ENCODE measurements around the gene LIN52. TPM values are rescaled to one million over a fixed set of nuclear protein-coding genes. Genes with fewer than 3 reads are reported as not detected.

LIN52 gene
- total RNA-seq, 1 donor from 2014 or later: 7.3 TPM

DNA sequence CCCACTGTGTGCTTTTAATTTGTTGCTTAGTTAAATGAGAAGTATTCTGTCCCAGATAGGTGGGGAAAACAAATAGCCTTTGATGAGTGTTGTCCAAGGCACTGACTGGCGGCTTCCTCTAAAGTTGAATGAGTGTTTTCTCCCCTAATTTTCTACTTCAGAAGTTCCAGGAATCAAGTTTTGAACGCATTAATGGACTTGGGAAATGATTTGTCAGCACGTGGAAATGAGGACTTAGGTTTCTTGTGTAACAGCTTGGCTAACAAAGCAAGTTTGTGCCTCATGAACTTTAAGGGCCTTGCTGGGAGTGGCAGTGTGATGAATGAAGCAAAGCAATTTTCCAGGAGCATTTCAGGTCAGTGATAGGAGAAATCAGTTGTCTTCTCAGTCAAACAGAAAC lies 56.9 kb downstream of the LIN52 start:
- Mint-ChIP-seq H3K9me3 (ENCODE audit: unreplicated experiment) (no peaks in the 10 kb centered on the region), H3K36me3 (ENCODE audit: low read depth, unreplicated experiment) (no peaks in the 10 kb centered on the region), H3K27ac (ENCODE audit: unreplicated experiment) (no peak overlapping the region), H3K27me3 (ENCODE audit: unreplicated experiment) (no peaks in the 10 kb centered on the region), H3K4me1 (ENCODE audit: unreplicated experiment) (no peaks in the 10 kb centered on the region), H3K4me3 (ENCODE audit: unreplicated experiment) (no peak overlapping the region)
- TF ChIP-seq, protein P1, sequence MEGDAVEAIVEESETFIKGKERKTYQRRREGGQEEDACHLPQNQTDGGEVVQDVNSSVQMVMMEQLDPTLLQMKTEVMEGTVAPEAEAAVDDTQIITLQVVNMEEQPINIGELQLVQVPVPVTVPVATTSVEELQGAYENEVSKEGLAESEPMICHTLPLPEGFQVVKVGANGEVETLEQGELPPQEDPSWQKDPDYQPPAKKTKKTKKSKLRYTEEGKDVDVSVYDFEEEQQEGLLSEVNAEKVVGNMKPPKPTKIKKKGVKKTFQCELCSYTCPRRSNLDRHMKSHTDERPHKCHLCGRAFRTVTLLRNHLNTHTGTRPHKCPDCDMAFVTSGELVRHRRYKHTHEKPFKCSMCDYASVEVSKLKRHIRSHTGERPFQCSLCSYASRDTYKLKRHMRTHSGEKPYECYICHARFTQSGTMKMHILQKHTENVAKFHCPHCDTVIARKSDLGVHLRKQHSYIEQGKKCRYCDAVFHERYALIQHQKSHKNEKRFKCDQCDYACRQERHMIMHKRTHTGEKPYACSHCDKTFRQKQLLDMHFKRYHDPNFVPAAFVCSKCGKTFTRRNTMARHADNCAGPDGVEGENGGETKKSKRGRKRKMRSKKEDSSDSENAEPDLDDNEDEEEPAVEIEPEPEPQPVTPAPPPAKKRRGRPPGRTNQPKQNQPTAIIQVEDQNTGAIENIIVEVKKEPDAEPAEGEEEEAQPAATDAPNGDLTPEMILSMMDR (IDR thresholded peaks at IDR 0.05; ENCODE audit: unreplicated experiment): no peak
- DNase-seq (ENCODE audit: low spot score): no peak

DNA sequence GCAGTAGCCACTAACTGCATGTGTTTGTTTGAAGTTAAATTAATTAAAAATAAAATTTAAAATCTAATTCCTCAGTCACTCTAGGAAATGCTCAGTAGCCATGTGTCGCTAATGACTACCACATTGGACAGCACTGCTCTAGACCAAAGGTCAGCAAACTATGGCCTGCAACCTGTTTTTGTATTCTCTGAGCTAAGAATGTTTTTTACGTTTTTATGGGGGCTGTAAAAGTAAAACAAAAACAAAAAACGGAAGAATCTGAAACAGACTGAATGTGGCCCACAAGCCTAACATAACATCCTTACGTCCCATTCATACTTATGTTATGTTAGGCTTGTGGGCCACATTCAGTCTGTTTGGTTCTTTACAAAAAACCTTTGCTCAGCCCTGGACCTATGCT lies 57.8 kb downstream of the LIN52 start:
- Mint-ChIP-seq H3K27me3 (ENCODE audit: unreplicated experiment) (no peaks in the 10 kb centered on the region), H3K4me3 (ENCODE audit: unreplicated experiment) (no peak overlapping the region), H3K27ac (ENCODE audit: unreplicated experiment) (no peak overlapping the region), H3K4me1 (ENCODE audit: unreplicated experiment) (no peaks in the 10 kb centered on the region), H3K36me3 (ENCODE audit: low read depth, unreplicated experiment) (no peaks in the 10 kb centered on the region), H3K9me3 (ENCODE audit: unreplicated experiment) (no peaks in the 10 kb centered on the region)
- no peak for DNase-seq (ENCODE audit: low spot score)
- TF ChIP-seq, protein P1 (IDR thresholded peaks at IDR 0.05; ENCODE audit: unreplicated experiment): no peak

DNA sequence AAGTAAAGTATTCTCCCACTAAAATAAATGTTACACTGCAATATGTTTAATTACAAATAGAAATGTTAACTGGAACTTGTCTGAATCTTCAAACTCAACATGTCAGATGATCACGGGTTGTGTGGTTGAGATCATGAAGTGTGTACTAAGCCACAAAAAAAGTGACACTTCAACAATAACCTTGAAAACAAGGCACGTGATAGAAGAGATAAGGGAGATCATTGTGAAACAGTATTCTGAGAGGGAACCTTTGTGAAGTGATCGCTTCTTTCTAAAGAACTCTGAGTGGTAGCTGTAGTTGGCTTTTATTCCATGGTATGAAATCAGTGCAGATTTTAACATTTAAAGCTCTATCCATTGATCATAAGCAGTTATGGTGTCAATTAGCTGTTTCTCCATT lies 60.0 kb downstream of the LIN52 start:
- no peak for DNase-seq (ENCODE audit: low spot score)
- Mint-ChIP-seq H3K4me3 (ENCODE audit: unreplicated experiment) (no peak overlapping the region), H3K9me3 (ENCODE audit: unreplicated experiment) (no peaks in the 10 kb centered on the region), H3K27ac (ENCODE audit: unreplicated experiment) (no peak overlapping the region), H3K4me1 (ENCODE audit: unreplicated experiment) (no peaks in the 10 kb centered on the region), H3K27me3 (ENCODE audit: unreplicated experiment) (no peaks in the 10 kb centered on the region), H3K36me3 (ENCODE audit: low read depth, unreplicated experiment) (no peaks in the 10 kb centered on the region)
- TF ChIP-seq, protein P1 (IDR thresholded peaks at IDR 0.05; ENCODE audit: unreplicated experiment): no peak

DNA sequence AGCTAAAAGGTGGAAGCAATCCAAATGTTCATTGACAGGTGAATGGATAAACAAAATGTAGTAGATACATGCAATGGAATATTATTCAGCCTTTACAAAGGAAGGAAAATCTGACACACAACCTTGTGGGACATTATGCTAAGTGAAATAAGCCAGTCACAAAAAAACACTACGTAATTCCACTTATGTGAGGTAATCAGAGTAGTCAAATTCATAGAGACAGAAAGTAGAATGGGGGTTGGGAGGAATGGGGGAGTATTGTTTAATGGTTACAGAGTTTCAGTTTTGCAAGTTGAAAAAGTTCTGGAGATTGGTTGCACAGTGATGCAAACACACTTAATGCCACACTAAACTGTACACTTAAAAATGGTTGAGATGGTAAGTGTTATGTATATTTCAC lies 62.8 kb downstream of the LIN52 start:
- Mint-ChIP-seq H3K27me3 (ENCODE audit: unreplicated experiment) (peaks cover 2% of the 10 kb centered on the region), H3K36me3 (ENCODE audit: low read depth, unreplicated experiment) (no peaks in the 10 kb centered on the region), H3K4me1 (ENCODE audit: unreplicated experiment) (no peaks in the 10 kb centered on the region), H3K27ac (ENCODE audit: unreplicated experiment) (no peak overlapping the region), H3K9me3 (ENCODE audit: unreplicated experiment) (no peaks in the 10 kb centered on the region), H3K4me3 (ENCODE audit: unreplicated experiment) (no peak overlapping the region)
- DNase-seq (ENCODE audit: low spot score): no peak
- TF ChIP-seq, protein P1 (IDR thresholded peaks at IDR 0.05; ENCODE audit: unreplicated experiment): no peak

DNA sequence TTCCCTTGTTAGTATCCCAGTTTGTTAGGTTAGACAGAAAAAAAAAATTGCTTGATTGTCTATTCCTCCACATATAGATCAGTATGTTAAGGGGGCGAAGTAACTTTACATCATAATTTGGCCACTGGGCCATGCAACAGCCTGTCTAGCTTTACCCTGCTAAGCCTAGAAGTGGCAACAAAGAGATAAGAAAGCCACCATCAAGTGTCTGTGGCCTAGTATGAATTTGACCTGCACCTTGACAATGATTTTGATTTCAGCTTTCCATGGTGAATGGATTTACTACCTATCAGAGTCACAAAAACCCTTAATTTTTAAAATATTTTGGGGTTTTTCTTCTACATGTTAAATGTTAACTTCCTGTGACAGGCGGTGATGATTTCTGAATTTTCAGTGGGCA lies 63.9 kb downstream of the LIN52 start:
- Mint-ChIP-seq H3K27me3 (ENCODE audit: unreplicated experiment) (peaks cover 2% of the 10 kb centered on the region), H3K4me3 (ENCODE audit: unreplicated experiment) (no peak overlapping the region), H3K4me1 (ENCODE audit: unreplicated experiment) (no peaks in the 10 kb centered on the region), H3K36me3 (ENCODE audit: low read depth, unreplicated experiment) (no peaks in the 10 kb centered on the region), H3K27ac (ENCODE audit: unreplicated experiment) (no peak overlapping the region), H3K9me3 (ENCODE audit: unreplicated experiment) (no peaks in the 10 kb centered on the region)
- TF ChIP-seq, protein P1 (IDR thresholded peaks at IDR 0.05; ENCODE audit: unreplicated experiment): no peak
- no peak for DNase-seq (ENCODE audit: low spot score)

Measured in endothelial cell (in vitro differentiated cells).